ENCODE results near the gene TMC7.

TMC7 gene

DNA sequence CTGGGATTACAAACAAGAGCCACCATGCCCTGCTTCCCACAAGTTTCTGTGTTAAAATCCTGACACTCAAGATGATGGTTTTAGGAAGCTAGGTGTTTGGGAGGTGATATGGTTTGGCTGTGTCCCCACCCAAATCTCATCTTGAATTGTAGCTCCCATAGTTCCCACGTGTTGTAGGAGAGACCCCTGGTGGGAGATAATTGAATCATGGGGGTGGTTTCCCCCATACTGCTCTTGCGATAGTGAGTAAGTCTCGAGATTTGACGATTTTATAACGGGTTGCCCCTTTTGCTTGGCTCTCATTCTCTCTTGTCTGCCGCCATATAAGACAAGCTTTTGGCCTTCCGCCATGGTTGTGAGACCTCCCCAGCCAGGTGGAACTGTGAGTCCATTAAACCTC is 40.3 kb upstream of the TMC7 start:
- H3K79me2 ChIP-seq (ENCODE audit: low read length), result no peaks in the 10 kb centered on the region
- no peak overlapping the region for H3K9ac ChIP-seq (ENCODE audit: low read length)
- TF ChIP-seq, protein P1, sequence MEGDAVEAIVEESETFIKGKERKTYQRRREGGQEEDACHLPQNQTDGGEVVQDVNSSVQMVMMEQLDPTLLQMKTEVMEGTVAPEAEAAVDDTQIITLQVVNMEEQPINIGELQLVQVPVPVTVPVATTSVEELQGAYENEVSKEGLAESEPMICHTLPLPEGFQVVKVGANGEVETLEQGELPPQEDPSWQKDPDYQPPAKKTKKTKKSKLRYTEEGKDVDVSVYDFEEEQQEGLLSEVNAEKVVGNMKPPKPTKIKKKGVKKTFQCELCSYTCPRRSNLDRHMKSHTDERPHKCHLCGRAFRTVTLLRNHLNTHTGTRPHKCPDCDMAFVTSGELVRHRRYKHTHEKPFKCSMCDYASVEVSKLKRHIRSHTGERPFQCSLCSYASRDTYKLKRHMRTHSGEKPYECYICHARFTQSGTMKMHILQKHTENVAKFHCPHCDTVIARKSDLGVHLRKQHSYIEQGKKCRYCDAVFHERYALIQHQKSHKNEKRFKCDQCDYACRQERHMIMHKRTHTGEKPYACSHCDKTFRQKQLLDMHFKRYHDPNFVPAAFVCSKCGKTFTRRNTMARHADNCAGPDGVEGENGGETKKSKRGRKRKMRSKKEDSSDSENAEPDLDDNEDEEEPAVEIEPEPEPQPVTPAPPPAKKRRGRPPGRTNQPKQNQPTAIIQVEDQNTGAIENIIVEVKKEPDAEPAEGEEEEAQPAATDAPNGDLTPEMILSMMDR (IDR thresholded peaks at IDR 0.05; ENCODE audit: low read length), result no peak
- TF ChIP-seq EZH2phosphoT487 (IDR thresholded peaks at IDR 0.05; ENCODE audit: low read length) (no peak), EZH2 (optimal IDR thresholded peaks at IDR 0.05; ENCODE audit: low read depth, low read length) (no peak)
- H3K27me3 ChIP-seq (replicated peaks; ENCODE audit: insufficient read depth, low read length), result no peaks in the 10 kb centered on the region
- DNase-seq, result no peak
- no peak overlapping the region for H2AFZ ChIP-seq (ENCODE audit: low read length)
- H3K4me3 ChIP-seq (ENCODE audit: low read length), result no peak overlapping the region
- H3K4me2 ChIP-seq (ENCODE audit: low read depth, low read length), result no peak overlapping the region
- no peaks in the 10 kb centered on the region for H3F3A ChIP-seq (ENCODE audit: insufficient read depth, low read length)
- H3K9me2 ChIP-seq (replicated peaks; ENCODE audit: insufficient read depth, low read length), result no peaks in the 10 kb centered on the region
- H3K4me1 ChIP-seq (ENCODE audit: low read length), result no peaks in the 10 kb centered on the region
- no peaks in the 10 kb centered on the region for H3K36me3 ChIP-seq (replicated peaks; ENCODE audit: insufficient read depth, low read length)
- H3K9me3 ChIP-seq (replicated peaks; ENCODE audit: insufficient read depth, low read length), result no peaks in the 10 kb centered on the region
- H3K27ac ChIP-seq (ENCODE audit: low read length), result no peak overlapping the region
- no peaks in the 10 kb centered on the region for H4K20me1 ChIP-seq (ENCODE audit: insufficient read depth, low read length)

DNA sequence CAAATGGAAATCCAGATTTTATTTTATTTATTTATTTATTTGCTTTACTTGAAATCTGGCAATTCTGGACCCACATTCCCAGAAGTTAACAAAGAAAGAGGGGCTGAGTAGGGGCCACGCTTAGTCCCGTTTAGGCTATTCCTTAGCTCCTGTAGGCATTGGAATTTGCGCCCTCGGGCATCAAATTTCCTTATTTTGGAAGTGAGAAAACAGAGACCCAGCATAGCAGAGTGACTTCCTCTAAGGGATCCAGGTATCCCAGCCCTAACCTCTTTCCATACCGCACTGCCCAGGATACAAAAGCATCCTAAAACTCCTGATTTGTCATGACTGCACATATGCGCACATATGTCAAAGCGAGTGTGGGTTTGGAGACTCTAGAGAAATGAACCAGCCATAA is 38.5 kb upstream of the TMC7 start:
- no peak for TF ChIP-seq EZH2phosphoT487 (IDR thresholded peaks at IDR 0.05; ENCODE audit: low read length)
- no peak for TF ChIP-seq EZH2 (optimal IDR thresholded peaks at IDR 0.05; ENCODE audit: low read depth, low read length)
- TF ChIP-seq, protein P1 (IDR thresholded peaks at IDR 0.05; ENCODE audit: low read length), result no peak
- no peak overlapping the region for H3K4me3 ChIP-seq (ENCODE audit: low read length)
- H3F3A ChIP-seq (ENCODE audit: insufficient read depth, low read length), result no peaks in the 10 kb centered on the region
- H3K4me2 ChIP-seq (ENCODE audit: low read depth, low read length), result no peak overlapping the region
- H2AFZ ChIP-seq (ENCODE audit: low read length), result no peak overlapping the region
- no peaks in the 10 kb centered on the region for H3K36me3 ChIP-seq (replicated peaks; ENCODE audit: insufficient read depth, low read length)
- no peaks in the 10 kb centered on the region for H3K4me1 ChIP-seq (ENCODE audit: low read length)
- no peaks in the 10 kb centered on the region for H3K9me3 ChIP-seq (replicated peaks; ENCODE audit: insufficient read depth, low read length)
- H4K20me1 ChIP-seq (ENCODE audit: insufficient read depth, low read length), result no peaks in the 10 kb centered on the region
- no peak overlapping the region for H3K9ac ChIP-seq (ENCODE audit: low read length)
- no peaks in the 10 kb centered on the region for H3K79me2 ChIP-seq (ENCODE audit: low read length)
- DNase-seq, result no peak
- no peaks in the 10 kb centered on the region for H3K9me2 ChIP-seq (replicated peaks; ENCODE audit: insufficient read depth, low read length)
- no peak overlapping the region for H3K27ac ChIP-seq (ENCODE audit: low read length)
- no peaks in the 10 kb centered on the region for H3K27me3 ChIP-seq (replicated peaks; ENCODE audit: insufficient read depth, low read length)

DNA sequence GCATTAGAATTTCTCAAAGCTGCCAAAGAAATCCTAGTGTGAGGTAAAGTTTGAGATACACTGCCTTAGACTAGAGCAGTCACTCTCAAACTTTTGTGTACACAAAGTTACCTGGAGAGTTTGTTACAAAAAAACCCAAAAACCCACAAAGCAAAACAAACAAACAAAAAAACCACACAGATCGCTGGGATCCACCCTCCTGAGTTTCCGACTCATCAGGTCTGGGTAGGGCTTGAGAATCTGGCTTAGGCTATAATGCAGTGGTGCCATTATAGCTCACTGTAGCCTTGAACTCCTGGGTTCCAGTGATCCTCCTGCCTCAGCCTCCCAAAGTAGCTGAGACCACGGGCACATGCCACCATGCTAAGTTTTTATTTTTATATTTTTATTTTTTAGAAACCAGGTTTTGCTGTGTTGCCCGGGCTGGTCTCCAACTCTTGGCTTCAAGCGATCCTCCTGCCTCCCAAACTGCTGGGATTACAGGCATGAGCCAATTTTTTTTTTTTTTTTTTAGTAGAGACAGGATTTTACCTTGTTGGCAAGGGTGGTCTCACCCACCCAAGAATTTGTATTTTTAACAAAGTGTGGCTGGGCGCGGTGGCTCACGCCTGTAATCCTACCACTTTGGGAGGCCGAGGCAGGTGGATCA is 35.2 kb upstream of the TMC7 start:
- Histone ChIP-seq H4K20me1 (ENCODE audit: insufficient read depth, low read length) (no peaks in the 10 kb centered on the region), H3K27me3 (replicated peaks; ENCODE audit: insufficient read depth, low read length) (no peaks in the 10 kb centered on the region), H3K79me2 (ENCODE audit: low read length) (no peaks in the 10 kb centered on the region), H3K27ac (ENCODE audit: low read length) (no peak overlapping the region), H3K36me3 (replicated peaks; ENCODE audit: insufficient read depth, low read length) (no peaks in the 10 kb centered on the region), H3K9ac (ENCODE audit: low read length) (no peak overlapping the region), H2AFZ (ENCODE audit: low read length) (no peak overlapping the region), H3K4me2 (ENCODE audit: low read depth, low read length) (no peak overlapping the region), H3F3A (ENCODE audit: insufficient read depth, low read length) (no peaks in the 10 kb centered on the region), H3K9me2 (replicated peaks; ENCODE audit: insufficient read depth, low read length) (no peaks in the 10 kb centered on the region), H3K4me1 (ENCODE audit: low read length) (no peaks in the 10 kb centered on the region), H3K9me3 (replicated peaks; ENCODE audit: insufficient read depth, low read length) (no peaks in the 10 kb centered on the region), H3K4me3 (ENCODE audit: low read length) (no peak overlapping the region)
- DNase-seq, result no peak
- no peak for TF ChIP-seq EZH2phosphoT487 (IDR thresholded peaks at IDR 0.05; ENCODE audit: low read length)
- TF ChIP-seq, protein P1 (IDR thresholded peaks at IDR 0.05; ENCODE audit: low read length), result no peak
- no peak for TF ChIP-seq EZH2 (optimal IDR thresholded peaks at IDR 0.05; ENCODE audit: low read depth, low read length)
